Adrenal gland (tissue), 5 donors: ENCODE measurements around the gene FILIP1.

Source experiments
- CTCF ChIP-seq, 6 experiments: fragments of 450-650 bp in 4 of 6; fragments of 200-600 bp in 2 of 6; sonication (generic) in 1 of 6; IDR thresholded peaks; 1 replicate in 5 of 6; 2 replicates in 1 of 6; pipeline versions ENCODE4 v1.5.1 to v1.8.0; 2016 to 2021; ENCODE audit warnings: antibody characterized with exemption in 6 of 6, mild to moderate bottlenecking in 2 of 6, moderate library complexity in 1 of 6
- POLR2A ChIP-seq, 2 donors: fragments of 450-650 bp; IDR thresholded peaks; one replicate each; pipeline ENCODE4 v1.6.1; 2017; ENCODE audit warnings: antibody characterized with exemption in 2 of 2, mild to moderate bottlenecking in 2 of 2, moderate library complexity in 1 of 2
- donor health status: DM: no; HTN: no; CAD: no.

- TF ChIP-seq POLR2A (IDR thresholded peaks at IDR 0.05) (no peak), CTCF (IDR thresholded peaks at IDR 0.05) (no peak)
Measured at GRCh38 chr6:75419980-75420379, 73.6 kb downstream of the FILIP1 start.
